Left ventricle myocardium superior (tissue), 1 donor: Measurements from ENCODE around the gene CCDC85B. TPM values are rescaled to one million over a fixed set of nuclear protein-coding genes. Genes with fewer than 3 reads are reported as not detected.

Experiments used
- ATAC-seq: fragments of 200-7000 bp; cut with Tn5 transposase; one replicate; pipeline ENCODE4 v1.9.1; 2020; ENCODE audit warnings: mild to moderate bottlenecking, moderate library complexity
- DNase-seq: peaks from one replicate; pipeline ENCODE4 v3.0.0-alpha.2; 2020
- intact Hi-C: fragments of 100-400 bp; cut with micrococcal nuclease; formaldehyde crosslinking; loops from one replicate; pipeline ENCODE4 v1.11.0; 2022
- total RNA-seq: library from RNA; stranded (reverse); fragmentation: NEBNext Ultra II Directional; extraction: Animal tissue kit (Norgen Biotek cat#: 25700); gene quantifications from one replicate; pipeline ENCODE4 v1.2.1, GENCODE V29; 2021
- donor health status: DM: no; HTN: yes; CAD: no; lungs with severe emphysema.

Gene CCDC85B
- total RNA-seq, 1 donor from 2014 or later = 30.0 TPM

DNA sequence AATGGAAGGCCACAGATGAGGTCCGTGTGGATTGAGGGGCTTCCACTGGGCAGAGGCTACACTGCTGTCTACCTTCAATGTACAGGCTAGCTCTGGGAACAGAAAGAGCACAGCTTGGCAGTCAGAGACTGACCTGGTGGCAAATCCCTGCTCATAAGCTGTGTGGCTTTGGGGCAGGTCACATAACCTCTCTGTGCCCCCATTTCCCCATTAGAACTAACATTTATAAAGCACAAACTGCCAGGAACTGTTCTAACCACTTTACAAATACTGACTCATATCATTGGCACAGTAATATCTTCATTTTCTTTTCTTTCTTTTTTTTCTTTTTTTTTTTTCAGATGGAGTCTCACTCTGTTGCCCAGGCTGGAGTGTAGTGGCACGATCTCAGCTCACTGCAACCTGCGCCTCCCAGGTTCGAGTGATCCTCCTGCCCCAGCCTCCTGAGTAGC lies 6.6 kb downstream of the CCDC85B start:
- DNase-seq = no peak
- ATAC-seq = no peak
- intact Hi-C loops = no loop called here

DNA sequence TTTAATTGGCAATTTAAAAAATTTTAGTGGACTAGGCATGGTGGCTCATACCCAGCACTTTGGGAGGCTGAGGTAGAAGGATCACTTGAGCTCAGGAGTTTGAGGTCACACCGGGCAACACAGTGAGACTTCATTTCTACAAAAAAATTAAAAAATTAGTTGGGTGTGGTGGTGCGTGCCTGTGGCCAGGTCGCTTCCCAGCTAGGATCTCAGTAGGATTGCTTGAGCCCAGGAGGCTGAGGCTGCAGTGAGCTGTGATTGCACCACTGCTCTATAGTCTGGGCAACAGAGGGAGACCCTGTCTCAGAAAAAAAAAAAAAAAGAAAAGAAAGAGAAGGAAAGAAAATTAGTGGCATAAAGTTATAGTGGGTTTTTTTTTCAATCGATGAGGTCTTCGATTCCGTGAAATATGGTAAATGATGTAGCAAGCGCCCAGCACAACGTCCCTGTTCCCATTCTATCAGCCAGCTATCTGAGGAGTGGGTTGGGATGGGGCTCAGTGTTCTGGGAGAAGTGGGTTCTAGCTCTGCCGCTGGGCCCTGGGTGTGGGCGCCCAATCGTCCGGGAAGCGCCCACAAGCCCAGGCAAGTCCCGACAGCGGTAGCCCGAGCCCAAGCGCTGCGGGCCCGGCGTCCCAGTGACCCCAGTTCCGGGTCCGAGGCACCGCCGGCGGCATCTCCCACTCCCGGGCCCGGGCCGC lies 8.3 kb downstream of the CCDC85B start:
- peak; percentile 4 for DNase-seq
- ATAC-seq = no peak
- intact Hi-C loops = no loop called here

DNA sequence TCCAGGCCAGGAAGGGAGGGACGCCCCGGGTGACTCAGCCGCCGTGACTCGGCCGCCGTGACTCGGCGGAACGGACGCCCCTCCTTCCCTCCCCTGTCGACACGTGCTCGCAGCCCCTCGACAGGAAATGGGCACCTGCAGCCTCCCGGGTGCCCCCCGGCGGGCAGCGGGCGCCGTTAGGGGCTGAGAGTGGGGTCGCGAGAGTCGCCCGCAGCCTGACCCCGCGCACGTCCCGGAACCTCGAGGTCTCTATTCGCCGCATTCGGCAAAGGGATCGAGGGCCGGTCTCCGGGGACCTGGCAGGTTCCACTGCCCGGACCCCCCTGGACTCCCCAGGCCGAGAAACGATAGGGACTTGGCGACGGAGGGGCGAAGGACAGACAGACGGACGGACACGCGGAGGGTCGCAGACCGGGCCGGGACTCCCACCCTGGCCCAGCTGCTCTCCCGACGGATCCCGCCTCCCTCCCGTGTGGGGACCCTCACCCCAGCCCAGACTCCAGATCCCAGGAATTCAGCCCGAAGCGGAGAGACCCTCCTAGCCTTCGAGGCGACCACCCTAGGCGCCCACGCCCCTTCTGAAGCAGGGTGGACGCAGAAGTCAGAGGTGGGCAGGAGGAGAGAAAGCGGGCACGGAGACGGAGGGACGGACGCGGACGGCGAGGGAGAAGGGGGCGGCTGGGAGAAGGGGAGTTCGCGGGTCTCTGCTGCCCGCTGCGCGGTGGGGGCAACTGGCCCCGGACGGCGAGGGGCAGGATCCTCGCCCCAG lies 9.1 kb downstream of the CCDC85B start:
- intact Hi-C loops = no loop called here
- peak; percentile 72 for DNase-seq
- peak; percentile 54 for ATAC-seq

DNA sequence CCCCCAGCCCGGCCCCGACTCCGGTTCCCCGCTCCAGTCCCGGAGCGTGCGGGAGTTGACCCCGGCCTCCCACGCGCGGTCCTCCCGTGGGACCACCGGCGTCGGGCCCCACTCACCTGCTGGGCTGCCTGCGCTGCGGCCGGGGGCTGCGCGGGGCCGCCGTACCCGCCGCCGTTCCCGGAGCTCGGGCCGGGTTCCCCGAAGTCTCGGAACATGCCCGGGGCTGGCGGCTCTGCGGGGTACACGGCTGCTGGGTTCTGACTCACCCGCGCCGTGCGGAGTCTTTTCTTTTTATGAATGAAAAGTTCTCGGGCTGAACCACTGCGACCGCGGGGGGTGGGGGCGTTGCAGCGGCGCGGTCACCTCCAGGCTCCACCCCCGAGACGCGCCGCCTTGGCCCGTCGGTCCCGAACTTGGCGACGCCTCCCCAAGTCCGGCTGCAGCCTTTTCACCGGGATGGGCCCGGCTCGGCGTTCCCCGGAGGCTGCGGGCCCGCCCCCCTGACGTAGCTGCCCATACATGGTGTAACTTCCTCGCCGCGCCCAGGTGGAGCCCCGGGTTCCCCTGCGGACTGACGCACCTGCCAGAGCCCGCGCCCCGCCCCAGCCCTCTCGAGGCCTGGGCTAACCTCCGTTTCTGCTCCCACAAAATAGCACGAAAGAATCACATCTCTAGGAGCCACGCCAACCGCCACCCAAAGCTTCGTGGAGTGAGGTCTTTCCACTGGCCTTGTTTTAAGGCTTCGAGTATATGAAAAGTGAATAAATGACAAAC lies 9.8 kb downstream of the CCDC85B start, which contains the start of gene FOSL1:
Gene FOSL1, minus strand, starts transcription at position 264 of the 774 bp plus-strand sequence. Its CDS starts 49 bp downstream, at position 215.
- DNase-seq (peak; percentile 91), ATAC-seq (peak; percentile 94)
- intact Hi-C loops = no loop called here

DNA sequence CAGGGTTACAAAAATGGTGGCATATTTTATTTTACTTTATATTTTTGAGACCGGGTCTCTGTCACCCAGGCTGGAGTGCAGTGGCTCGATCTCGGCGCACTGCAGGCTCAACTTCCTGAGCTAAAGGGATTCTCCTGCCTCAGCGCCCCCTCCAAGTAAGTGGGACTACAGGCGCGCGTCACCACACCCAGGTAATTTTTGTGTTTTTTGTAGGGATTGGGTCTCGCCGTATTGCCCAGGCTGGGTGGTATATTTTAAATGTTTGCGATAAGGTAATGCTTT lies 10.4 kb downstream of the CCDC85B start:
- intact Hi-C loops = no loop called here
- ATAC-seq = no peak
- no peak for DNase-seq

DNA sequence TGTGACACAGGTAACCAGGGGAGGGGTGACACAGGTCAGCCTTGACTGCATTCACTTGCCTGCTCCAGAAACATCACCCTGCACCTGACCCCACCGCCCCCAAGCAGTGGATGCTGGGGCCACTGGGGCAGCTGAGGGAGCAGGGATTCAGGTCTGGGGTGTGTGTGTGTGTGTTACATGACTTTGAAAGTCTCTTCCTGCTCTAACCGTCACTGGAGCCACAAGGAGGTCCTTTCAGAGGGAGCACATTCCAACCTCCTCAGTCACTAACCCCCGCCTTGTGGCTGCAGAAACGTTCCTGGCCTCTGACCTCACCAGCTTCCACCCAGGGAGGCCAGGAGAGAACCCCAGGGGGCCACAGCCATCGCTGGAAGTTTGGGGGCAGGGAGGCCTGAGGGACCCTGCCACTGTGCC lies 12.6 kb downstream of the CCDC85B start:
- DNase-seq = peak; percentile 9
- intact Hi-C loops = no loop called here
- ATAC-seq = no peak

DNA sequence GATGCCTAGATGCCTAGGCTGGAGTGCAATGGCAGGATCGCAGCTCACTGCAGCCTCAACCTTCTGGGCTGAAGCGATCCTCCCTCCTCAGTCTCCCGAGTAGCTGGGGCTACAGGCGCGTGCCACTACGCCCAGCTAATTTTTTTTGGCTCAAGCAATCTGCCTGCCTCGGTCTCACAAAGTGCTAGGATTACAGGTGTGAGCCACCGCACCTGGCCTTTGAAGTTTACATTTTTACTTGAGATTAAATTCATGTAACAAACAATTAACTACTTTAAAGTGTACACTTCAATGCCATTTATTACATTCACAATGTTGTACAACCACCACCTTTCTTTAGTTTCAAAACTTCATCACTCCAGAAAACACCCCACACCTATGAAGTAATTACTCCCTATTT lies 13.2 kb downstream of the CCDC85B start:
- intact Hi-C loops = no loop called here
- no peak for ATAC-seq
- no peak for DNase-seq

DNA sequence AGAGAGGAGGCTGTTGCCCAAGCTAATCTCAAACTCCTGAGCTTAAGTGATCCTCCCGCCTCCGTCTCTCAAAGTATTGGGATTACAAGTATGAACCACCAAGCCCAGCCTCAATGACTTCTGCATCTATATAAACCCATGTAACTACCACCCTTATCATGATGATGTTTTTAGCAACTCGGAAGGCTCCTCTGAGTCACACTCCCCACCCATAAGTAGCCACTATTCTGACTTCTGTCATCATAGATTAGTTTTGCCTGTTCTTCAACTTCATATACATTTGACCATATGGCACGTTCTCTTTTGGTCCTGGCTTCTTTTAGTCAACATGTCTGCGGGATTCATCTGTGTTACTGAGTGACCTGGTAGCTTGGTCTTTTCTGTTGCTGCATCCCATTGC lies 16.1 kb downstream of the CCDC85B start:
- intact Hi-C loops = no loop called here
- ATAC-seq (no peak), DNase-seq (no peak)

DNA sequence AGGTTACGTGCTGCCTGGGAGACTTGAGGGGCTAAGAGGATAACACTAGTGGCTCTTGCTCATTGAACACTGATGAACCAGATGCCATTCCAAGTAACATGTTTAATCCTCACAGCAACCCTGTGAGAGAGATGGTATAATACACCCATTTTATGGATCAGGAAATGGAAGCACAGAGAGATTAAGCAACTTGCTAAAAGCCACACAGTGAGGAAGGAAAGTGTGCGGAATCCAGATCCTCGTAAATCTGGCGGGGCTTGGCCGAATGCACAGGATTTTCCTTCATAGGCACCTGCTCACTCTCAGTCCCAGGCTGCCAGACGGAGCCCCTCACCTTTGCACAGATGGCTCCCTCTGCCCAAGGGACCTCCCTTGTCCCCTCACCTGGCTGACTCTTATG lies 17.4 kb downstream of the CCDC85B start:
- ATAC-seq = no peak

DNA sequence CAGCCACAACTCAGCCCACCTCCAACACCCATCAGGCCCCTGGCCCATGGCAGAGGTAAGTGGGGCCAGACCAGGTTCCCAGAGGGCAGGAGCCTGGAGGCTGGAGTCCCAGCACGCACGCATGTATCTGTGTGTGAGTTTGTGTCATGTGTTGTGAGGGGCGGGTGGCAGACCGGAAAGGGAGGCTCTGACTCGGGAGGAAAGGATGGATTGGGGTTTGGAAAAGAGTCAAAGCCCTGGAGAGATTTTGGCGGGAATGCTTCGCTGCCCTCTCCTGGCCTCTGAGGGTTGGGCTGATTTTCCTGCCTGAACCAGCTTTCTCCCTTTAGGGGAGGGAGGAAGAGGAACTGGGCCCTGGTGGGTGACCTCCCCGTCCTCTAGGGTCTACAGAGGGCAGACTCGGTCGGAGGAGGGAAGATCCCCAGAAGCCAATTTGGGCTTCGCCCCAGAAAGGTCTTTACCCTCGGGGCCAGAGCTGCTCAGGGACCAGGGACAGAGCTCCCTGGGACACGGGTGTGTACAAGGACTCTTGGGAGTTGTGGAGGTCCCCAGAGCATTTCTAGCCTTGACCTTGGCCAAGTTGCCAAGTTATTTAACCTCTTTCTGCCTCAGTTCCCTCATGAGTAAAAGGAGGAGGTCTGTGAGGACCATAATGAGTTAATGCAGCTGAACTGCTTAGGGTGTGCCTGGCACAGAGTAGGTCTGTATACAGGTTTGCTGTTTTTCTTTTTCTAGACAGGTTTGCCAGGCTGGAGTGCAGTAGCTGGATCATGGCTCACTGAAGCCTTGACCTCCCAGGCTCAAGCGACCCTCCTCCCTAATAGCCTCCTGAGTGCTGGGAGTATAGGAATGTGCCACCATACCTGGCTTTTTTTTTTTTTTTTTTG lies 21.5 kb downstream of the CCDC85B start:
- intact Hi-C loops = no loop called here
- peak; percentile 21 for ATAC-seq
- peak; percentile 50 for DNase-seq

More for the DNA sequence above, 17.4 kb downstream of the CCDC85B start:
- intact Hi-C loops = no loop called here
- no peak for DNase-seq

DNA sequence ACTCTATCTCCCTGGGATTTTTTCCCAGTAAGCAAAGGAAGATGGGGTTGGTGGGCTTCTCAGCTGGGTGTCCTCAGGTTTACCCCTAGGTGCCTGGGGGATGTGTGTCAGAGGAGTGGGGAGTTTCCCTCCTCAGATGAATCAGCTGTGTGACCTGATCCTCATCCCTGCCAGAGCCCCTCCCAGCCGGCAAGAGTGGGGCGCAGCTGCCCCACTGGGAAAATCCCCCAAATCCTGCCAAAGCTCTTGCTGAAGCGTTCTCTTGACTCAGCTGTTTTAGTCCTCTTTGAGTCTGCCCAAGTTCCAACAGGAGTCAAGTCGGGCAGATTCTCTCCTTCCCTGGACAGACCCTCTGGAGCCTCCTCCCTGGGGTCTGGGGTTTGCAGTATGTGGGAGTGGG lies 22.4 kb downstream of the CCDC85B start:
- intact Hi-C loops = no loop called here
- ATAC-seq = no peak

DNA sequence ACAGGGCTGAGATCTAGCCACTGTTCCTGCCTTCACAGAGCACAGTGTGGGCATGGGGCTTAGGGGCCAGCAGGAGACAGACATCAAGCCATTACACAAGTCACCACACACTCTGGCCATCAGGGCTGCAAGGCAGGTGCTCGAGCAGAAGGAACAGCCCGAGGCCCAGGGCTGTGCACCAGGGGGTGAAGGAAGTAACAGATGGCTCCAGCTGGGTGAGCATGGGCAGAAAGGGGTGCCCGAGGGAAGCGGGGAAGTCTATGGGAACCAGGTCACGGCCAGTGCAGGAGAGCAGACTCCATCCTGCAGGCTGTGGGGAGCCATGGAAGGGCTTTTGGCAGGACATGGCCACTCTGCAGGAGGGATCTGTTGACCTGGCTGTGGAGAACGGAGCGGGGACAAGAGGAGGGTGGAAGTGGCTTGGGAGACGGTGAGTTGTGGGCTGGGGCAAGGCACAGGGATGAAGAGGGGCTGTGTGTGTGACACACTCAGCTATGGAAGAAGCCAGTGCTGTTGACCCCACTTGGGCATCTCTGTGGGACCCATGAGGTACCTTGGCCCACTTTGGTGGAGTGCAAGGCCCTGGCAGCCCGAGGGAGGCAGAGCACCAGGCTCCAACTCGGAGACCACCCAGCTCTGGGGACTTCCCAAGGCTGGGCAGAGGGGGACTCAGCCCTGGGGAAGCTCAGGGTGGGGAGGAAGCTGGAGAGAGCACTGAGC lies 24.8 kb downstream of the CCDC85B start:
- no peak for DNase-seq
- intact Hi-C loops = no loop called here
- ATAC-seq = no peak

More for the DNA sequence above, 22.4 kb downstream of the CCDC85B start:
- no peak for DNase-seq

DNA sequence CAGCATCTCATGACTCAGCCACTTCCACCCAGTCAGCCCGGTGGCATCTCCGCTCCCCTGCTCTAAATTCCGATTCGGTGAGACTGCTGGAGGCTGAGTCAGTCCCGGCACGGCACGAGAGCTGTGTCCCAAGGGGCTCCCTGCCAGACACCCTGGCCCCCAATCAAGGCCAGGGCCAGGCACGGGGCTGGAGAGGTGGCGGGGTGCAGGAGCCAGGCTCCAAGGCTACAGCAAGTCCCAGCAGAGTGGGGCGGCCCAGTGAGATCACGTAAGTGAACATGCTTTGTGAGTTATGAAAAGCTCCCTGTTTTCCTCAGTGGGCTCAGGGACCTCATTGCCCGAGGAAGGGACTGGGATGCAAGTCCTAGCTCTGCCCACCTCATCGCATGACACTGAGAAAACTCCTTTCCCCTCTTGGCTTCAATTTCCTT lies 25.4 kb downstream of the CCDC85B start:
- ATAC-seq (peak; percentile 44), DNase-seq (peak; percentile 78)
- intact Hi-C loops = no loop called here

DNA sequence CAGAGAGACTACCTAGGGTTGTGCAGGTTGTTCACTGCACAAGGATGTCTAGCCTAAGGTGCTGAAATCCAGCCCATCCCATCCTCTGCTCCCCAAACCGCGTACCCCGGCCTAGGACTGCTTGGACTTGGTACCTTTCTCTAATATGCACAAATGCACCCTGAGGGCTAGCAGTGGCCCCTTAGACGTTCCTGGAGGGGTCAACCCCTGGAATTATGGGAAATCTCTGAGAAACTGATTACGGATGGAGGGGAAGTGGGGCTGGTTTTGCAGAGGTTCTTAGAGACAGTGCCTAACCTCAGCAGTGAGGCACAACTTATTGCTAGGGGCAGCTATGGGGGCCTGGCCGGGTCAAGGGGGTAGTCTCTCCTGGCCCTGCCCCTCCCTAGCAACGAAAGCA lies 25.9 kb downstream of the CCDC85B start:
- ATAC-seq = no peak
- intact Hi-C loops = no loop called here
- no peak for DNase-seq

DNA sequence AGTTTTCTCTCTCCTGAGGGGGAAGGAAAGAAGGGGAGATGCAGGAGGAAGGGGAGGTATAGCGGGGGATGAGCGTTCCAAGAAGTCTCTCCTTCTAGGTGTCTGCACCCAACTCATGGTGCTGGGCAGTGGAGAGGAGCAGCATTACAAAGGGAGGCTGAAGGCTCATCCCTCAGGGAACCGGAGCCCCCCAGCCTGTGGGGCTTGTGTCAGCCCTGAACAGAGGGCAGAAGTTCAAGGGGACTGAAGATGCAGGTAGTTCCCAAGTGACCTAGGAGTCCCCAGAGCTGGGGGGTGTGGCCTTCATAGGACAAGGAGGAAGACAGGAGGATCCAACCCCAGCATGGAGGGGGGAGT lies 26.6 kb downstream of the CCDC85B start:
- DNase-seq (no peak), ATAC-seq (no peak)
- intact Hi-C loops = no loop called here

DNA sequence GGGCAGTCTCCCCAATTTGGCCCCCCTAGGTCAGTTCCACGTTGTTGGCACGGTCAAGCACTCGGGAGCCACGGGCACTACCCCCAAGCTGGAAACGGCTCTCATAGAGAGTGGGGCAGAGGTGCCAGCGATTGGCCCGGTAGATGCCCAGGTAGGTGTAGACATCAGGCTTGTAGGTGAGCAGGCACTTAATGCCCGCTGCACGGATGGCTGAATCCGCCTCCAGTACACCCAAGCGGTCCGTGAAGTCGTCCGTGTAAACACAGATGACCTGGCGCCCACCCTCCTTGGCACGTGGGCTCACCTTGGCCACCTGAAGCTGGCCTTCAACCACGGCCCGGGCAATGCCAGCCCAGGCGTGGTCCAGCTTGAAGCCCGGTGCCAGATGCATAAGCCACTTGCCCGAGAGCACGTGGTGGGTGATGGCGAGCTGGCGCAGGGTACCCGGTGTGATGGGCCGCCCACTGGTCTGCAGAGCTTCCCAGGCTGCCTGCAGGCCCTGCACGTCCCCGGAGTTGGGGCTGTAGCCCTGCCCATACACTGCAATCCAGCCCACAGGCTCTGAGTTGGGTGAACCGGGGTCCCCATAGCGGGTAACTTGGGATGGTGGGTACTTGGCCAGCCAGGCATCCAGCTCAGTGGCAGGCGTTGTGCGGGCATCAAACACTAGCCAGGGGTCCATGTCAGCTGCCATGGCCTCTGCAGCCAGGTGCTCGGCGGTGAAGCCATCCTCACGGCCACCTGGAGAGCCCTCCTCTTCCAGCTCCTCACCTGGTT lies 27.1 kb downstream of the CCDC85B start:
- DNase-seq = peak; percentile 38
- no peak for ATAC-seq
- intact Hi-C loops = no loop called here

DNA sequence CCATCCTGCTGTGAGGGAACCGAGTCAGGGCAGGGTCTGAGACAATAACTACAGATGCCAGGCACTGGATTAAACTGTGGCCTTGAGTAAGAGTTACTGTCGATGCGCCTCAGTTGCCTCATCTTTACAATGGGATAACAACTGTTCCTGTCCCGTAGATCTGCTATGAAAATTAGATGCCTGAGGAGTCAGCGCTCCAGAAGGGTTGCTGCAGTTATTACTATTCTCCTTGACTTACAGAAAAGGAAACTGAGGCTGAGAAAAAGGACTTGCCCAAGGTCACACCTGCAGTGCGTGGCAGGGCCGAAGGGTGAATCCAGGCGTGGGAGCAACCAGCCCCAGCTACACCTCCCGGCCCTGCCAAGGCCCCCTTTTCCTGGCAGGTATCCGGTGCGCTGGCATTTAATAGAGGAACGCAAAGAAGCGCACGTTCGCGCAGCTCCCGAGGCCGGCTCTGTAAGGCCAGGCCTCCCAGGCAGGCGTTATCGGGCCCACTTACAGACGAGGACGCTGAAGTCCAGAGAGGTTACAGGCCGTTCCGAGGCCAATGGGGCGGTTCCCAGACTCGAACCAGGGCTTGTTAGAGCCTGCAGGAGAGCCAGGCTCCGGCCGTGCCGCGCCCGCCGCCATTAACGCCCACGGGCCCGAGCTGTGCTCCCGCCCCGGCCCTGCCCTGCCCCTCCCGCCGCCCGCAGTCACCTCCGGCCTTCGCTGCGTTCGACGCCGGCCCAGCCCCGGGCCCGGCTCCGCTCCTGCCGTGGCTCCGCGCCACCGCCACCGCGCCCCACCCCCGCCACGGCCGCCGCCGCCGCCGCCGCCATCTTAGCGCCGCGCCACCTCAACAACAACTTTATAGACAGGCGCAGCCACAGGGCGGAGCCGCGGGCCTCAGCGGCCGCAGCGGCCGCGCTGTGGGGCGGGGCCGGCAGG lies 28.0 kb downstream of the CCDC85B start, which contains the start of gene C11orf68:
Gene C11orf68, minus strand, starts transcription at position 852 of the 930 bp plus-strand sequence. Its CDS starts 31 bp downstream, at position 821.
- intact Hi-C loops = no loop called here
- no peak for DNase-seq
- ATAC-seq = no peak
